Omental fat pad (tissue), 4 donors: ENCODE data around the gene ODAD3. TPM values are rescaled to one million over a fixed set of nuclear protein-coding genes. Genes with fewer than 3 reads are reported as not detected.
"Not testable (repeated sequence)": the region's sequence is repeated elsewhere in the genome, so short reads cannot be mapped to it uniquely, and the experiment has no call there.

Experiments used
- ATAC-seq: fragments of 150-250 bp; one replicate; pipeline ENCODE4 v1.9.1; 2016; ENCODE audit warnings: mild to moderate bottlenecking, moderate library complexity; ENCODE audit not compliant: low FRiP score
- DNase-seq: peaks from one replicate; pipeline ENCODE4 v3.0.0-alpha.2; 2019; ENCODE audit warnings: low spot score
- total RNA-seq, 4 donors: library from RNA; depleted of rRNA; stranded (reverse); fragments of >200 nt; gene quantifications; one replicate each; pipeline ENCODE4 v1.1.0, GENCODE V29; 2016
- TF ChIP-seq, protein P1 (sequence below), 3 donors: fragments of 450-650 bp; IDR thresholded peaks; one replicate each; pipeline ENCODE4 v1.5.1; 2016 to 2017; ENCODE audit warnings: antibody characterized with exemption in 3 of 3, mild to moderate bottlenecking in 3 of 3, moderate library complexity in 2 of 3

Gene ODAD3
- total RNA-seq, 4 donors from 2014 or later: 0.46 TPM; not detected in 3

DNA sequence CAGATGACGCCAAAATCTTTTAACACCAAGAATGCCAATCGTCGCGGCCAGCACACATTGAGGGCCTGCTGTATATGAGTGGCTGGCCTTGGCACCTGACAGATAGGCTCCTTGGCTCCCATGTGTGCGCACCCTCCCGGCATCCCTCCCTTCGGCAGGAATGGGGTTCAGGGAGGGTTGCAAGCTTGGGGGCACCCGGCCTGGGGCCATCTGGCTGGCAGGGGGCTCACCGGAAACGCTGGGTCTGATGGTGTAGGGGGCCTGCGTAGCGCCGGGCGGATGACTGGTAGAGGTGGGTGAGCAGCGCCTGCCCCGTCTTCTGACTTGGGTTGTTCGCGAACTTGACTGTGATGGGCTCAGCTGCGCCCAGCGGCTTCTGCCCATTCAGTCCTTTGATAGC lies 22.9 kb upstream of the ODAD3 start:
- DNase-seq (no peak), ATAC-seq (no peak)
- TF ChIP-seq, protein P1, sequence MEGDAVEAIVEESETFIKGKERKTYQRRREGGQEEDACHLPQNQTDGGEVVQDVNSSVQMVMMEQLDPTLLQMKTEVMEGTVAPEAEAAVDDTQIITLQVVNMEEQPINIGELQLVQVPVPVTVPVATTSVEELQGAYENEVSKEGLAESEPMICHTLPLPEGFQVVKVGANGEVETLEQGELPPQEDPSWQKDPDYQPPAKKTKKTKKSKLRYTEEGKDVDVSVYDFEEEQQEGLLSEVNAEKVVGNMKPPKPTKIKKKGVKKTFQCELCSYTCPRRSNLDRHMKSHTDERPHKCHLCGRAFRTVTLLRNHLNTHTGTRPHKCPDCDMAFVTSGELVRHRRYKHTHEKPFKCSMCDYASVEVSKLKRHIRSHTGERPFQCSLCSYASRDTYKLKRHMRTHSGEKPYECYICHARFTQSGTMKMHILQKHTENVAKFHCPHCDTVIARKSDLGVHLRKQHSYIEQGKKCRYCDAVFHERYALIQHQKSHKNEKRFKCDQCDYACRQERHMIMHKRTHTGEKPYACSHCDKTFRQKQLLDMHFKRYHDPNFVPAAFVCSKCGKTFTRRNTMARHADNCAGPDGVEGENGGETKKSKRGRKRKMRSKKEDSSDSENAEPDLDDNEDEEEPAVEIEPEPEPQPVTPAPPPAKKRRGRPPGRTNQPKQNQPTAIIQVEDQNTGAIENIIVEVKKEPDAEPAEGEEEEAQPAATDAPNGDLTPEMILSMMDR (IDR thresholded peaks at IDR 0.05): no peak

DNA sequence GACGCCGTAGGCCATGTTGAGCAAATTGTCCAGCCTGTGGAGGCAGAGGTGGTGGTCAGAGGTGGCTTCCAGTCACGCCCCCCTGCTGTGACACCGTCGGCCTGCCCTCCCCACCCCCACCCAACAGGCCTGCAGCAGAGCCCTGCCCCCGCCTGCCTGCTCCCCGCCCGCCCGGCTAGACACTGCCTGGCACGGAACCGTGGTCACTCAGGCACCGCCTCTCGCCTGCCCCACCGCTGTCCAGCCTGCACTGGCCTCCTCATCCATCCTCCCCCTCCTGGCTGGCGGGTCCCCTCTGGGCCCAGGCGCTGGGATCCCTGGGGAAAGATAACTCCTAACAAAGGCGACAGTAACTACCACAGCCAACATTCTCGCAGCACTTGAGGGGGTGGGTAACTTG lies 22.2 kb upstream of the ODAD3 start:
- no peak for ATAC-seq
- DNase-seq: no peak
- TF ChIP-seq, protein P1 (IDR thresholded peaks at IDR 0.05): no peak

DNA sequence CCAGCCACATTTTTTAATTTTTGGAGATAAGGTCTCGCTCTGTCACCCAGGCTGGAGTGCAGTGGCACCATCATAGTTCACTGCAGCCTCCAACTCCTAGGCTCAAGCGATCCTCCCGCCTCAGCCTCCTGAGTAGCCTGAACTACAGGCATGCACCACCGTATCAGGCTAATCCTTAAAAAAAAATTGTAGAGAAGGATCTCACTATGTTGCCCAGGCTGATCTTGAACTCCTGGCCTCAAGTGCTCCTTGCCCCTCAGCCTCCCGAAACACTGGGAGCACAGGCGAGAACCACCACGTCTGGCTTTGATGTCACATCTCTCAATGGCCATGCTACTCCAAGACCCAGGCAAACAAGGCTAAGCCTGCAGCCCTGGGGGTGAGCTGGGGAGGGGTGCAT lies 21.7 kb upstream of the ODAD3 start:
- no peak for ATAC-seq
- no peak for DNase-seq
- TF ChIP-seq, protein P1 (IDR thresholded peaks at IDR 0.05): no peak

DNA sequence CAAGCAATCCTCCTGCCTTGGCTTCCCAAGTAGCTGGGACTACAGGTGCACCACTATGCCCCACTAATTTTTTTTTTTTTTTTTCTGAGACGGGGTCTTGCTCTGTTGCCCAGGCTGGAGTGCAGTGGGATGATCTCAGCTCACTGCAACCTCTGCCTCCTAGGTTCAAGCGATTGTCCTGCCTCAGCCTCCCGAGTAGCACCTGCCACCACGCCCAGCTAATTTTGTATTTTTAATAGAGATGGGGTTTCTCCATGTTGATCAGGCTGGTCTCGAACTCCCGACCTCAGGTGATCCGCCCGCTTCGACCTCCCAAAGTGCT lies 20.3 kb upstream of the ODAD3 start:
- DNase-seq: not testable (repeated sequence)

DNA sequence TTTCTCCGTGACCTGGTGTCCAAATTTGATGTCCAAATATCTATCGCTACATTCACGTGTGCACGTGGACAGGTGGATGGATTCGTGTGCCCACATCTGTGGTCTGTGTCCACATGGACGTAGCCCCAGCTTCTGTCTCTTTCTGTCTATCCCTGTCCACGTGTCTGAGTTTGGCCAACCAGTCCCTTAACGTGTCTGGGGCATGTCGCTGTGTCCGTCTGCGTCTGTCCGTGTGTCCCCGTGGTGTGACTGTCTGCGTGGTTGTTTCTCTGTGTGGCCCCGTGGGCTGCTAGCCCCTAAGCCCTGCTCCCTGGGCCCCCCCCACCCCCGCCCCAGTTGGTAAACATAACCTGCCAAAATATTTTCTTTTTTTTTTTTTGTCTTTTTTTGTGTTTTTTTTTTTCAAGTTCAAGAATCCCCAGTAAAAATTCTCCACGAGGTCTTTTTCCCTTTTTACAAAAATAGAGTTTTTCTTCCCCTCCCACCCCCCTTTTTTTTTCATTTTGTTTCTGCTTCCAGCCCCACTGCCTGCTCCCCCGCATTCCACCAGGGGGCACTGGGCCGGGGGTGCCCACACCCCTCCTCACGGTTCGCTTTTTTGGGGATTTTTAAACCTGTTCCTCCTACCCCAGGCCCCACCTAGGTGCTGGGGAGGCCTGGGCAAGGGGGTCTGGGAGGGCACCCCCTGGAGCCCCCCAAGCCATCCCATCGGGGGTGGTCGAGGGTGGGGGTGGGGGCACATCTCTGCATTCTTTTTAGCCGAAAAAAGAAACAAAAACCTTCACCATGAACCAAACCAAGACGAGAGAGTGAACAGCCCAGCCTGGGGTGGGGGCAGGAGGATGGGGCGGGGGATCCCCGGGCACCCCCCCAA lies 18.8 kb upstream of the ODAD3 start:
- ATAC-seq: no peak
- no peak for DNase-seq
- TF ChIP-seq, protein P1 (IDR thresholded peaks at IDR 0.05): no peak

More for the DNA sequence above, 20.3 kb upstream of the ODAD3 start:
- ATAC-seq: not testable (repeated sequence)

DNA sequence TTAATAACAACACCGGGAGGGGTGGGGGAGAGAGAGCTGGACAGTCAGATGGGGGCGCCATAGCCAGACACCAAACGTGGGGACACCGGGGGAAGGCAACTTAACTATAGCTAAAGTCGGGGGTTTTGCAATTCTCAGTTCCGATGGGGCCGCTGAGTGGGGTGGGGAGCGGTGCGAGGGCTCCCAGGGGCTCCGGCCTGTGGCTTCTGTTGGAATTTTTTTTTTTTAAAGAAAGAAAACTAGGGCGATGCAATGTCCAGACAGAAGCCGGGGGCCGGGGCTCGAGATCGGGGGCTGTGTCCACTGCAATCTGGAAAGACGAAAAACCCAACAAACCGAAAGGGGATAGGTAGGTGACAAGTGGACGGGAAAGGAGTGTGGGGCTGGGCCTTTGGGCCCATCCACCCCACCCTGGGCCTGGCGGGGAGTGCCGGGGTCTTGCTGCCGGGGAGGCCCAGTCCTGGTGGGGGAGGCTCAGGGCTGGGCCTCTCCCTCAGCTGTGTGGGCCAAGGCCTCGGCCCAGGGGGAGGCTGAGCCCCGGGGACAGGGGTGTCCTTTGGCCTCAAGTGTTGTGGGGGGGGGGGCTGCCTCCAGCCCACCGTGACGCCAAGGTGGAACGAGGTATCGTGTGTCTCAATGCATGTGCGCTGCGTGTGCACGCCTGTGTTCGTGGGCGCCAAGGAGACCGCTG lies 17.8 kb upstream of the ODAD3 start:
- no peak for DNase-seq
- TF ChIP-seq, protein P1 (IDR thresholded peaks at IDR 0.05): no peak
- ATAC-seq: no peak

DNA sequence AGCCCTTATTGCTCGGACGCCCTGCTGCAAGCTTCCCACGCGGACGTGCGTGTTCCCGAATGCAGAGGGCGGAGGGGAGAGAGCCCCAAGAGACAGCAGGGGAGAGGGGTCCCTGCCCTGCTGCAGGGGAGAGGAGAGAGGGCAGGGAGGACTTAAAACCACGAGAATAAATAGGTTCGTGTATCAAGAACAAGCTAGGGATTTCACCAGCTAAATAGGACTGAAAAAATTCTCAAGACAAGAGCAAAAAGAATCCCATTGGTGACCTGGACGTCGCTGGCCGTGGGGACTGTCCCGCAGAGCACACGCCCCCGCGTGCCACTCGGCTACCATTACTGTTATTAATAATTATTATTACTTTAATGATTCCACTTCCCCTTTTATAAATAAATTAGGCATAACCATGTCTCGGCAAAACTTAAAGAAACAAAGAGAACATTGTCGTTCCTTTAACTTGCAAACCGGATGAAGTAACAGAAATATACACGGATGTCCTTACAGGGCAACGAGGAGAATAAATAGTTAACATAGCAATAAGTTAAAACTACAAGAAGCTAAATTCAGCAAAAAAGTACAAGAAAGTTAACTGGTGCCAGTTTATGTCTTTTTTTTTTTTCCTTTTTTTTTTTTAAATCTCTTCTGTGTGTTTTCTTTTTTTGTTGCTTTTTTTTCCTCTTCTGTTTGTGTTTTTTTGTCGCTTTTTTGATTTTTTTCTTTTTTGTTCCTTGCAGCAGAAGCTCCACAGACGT lies 17.1 kb upstream of the ODAD3 start:
- TF ChIP-seq, protein P1 (IDR thresholded peaks at IDR 0.05): no peak
- ATAC-seq: no peak
- DNase-seq: no peak
